ENCODE measurements around the gene BTNL3. TPM values are rescaled to one million over a fixed set of nuclear protein-coding genes. Genes with fewer than 3 reads are reported as not detected.
"Not testable (repeated sequence)": the region's sequence is repeated elsewhere in the genome, so short reads cannot be mapped to it uniquely, and the experiment has no call there.

Gene BTNL3
- total RNA-seq, 2 experiments from 2014 or later, result not detected

- no peak overlapping the region for H3K27ac Mint-ChIP-seq
- DNase-seq, result no peak
- intact Hi-C loops (cut with micrococcal nuclease), result no loop called here
- POLR2A ChIA-PET, result no interaction called here
- H3K4me3 Mint-ChIP-seq, result no peak overlapping the region
- CTCF ChIA-PET, result no interaction called here
- H3K4me1 Mint-ChIP-seq (ENCODE audit: low read depth), result no peaks in the 10 kb centered on the region
- no peaks in the 10 kb centered on the region for H3K9me3 Mint-ChIP-seq
- no peaks in the 10 kb centered on the region for H3K36me3 Mint-ChIP-seq
- H3K27me3 Mint-ChIP-seq, result peaks cover 22% of the 10 kb centered on the region
Observed at GRCh38 chr5:180988016-180988415, 630 bp upstream of the BTNL3 start.

- Mint-ChIP-seq H3K36me3 (peaks cover 3% of the 10 kb centered on the region), H3K27ac (no peak overlapping the region), H3K4me3 (no peak overlapping the region), H3K4me1 (ENCODE audit: low read depth) (no peaks in the 10 kb centered on the region), H3K9me3 (peaks cover 3% of the 10 kb centered on the region), H3K27me3 (peaks cover 23% of the 10 kb centered on the region)
- no peak for DNase-seq
- intact Hi-C loops (cut with micrococcal nuclease), result no loop called here
- ChIA-PET CTCF (no interaction called here), POLR2A (no interaction called here)
Observed at GRCh38 chr5:180990086-180990881, 1.6 kb downstream of the BTNL3 start.

- ChIA-PET CTCF (no interaction called here), POLR2A (no interaction called here)
- H3K4me3 Mint-ChIP-seq, result no peak overlapping the region
- no peaks in the 10 kb centered on the region for H3K4me1 Mint-ChIP-seq (ENCODE audit: low read depth)
- H3K27me3 Mint-ChIP-seq, result peaks cover 28% of the 10 kb centered on the region
- intact Hi-C loops (cut with micrococcal nuclease), result no loop called here
- H3K9me3 Mint-ChIP-seq, result peaks cover 3% of the 10 kb centered on the region
- H3K27ac Mint-ChIP-seq, result no peak overlapping the region
- peaks cover 3% of the 10 kb centered on the region for H3K36me3 Mint-ChIP-seq
- no peak for DNase-seq
Observed at GRCh38 chr5:180990882-180991242, 2.2 kb downstream of the BTNL3 start.

GRCh38 chr5:181001947-181002346 is 13.3 kb downstream of the BTNL3 start:
- Mint-ChIP-seq H3K27me3 (peaks cover 13% of the 10 kb centered on the region), H3K4me1 (ENCODE audit: low read depth) (no peaks in the 10 kb centered on the region), H3K9me3 (no peaks in the 10 kb centered on the region), H3K36me3 (no peaks in the 10 kb centered on the region), H3K27ac (no peak overlapping the region), H3K4me3 (no peak overlapping the region)
- DNase-seq, result no peak
- POLR2A ChIA-PET, result no interaction called here
- intact Hi-C loops (cut with micrococcal nuclease), result no loop called here
- CTCF ChIA-PET, result no interaction called here

GRCh38 chr5:181005791-181006190 is 17.1 kb downstream of the BTNL3 start:
- ChIA-PET POLR2A (no interaction called here), CTCF (no interaction called here)
- peaks cover 10% of the 10 kb centered on the region for H3K27me3 Mint-ChIP-seq
- H3K27ac Mint-ChIP-seq, result no peak overlapping the region
- no peaks in the 10 kb centered on the region for H3K36me3 Mint-ChIP-seq
- intact Hi-C loops (cut with micrococcal nuclease), result no loop called here
- H3K9me3 Mint-ChIP-seq, result no peaks in the 10 kb centered on the region
- DNase-seq, result no peak
- no peak overlapping the region for H3K4me3 Mint-ChIP-seq
- no peaks in the 10 kb centered on the region for H3K4me1 Mint-ChIP-seq (ENCODE audit: low read depth)

GRCh38 chr5:181008136-181008535 is 19.5 kb downstream of the BTNL3 start:
- H3K9me3 Mint-ChIP-seq, result no peaks in the 10 kb centered on the region
- CTCF ChIA-PET, result no interaction called here
- H3K27ac Mint-ChIP-seq, result no peak overlapping the region
- no peak overlapping the region for H3K4me3 Mint-ChIP-seq
- DNase-seq, result no peak
- H3K36me3 Mint-ChIP-seq, result no peaks in the 10 kb centered on the region
- intact Hi-C loops (cut with micrococcal nuclease), result no loop called here
- peaks cover 11% of the 10 kb centered on the region for H3K27me3 Mint-ChIP-seq
- H3K4me1 Mint-ChIP-seq (ENCODE audit: low read depth), result no peaks in the 10 kb centered on the region
- POLR2A ChIA-PET, result no interaction called here

GRCh38 chr5:181010018-181010417 is 21.4 kb downstream of the BTNL3 start:
- CTCF ChIA-PET; H3K36me3 Mint-ChIP-seq; H3K4me3 Mint-ChIP-seq; H3K9me3 Mint-ChIP-seq; H3K4me1 Mint-ChIP-seq (ENCODE audit: low read depth); DNase-seq; POLR2A ChIA-PET; H3K27ac Mint-ChIP-seq; intact Hi-C loops (cut with micrococcal nuclease): not testable (repeated sequence)
- peaks cover 12% of the 10 kb centered on the region for H3K27me3 Mint-ChIP-seq

- intact Hi-C loops (cut with micrococcal nuclease); H3K4me3 Mint-ChIP-seq; H3K36me3 Mint-ChIP-seq: not testable (repeated sequence)
Observed at GRCh38 chr5:181014654-181015053, 26.0 kb downstream of the BTNL3 start.

GRCh38 chr5:181017448-181017847 is 28.8 kb downstream of the BTNL3 start:
- DNase-seq; CTCF ChIA-PET; H3K4me1 Mint-ChIP-seq (ENCODE audit: low read depth); H3K4me3 Mint-ChIP-seq; POLR2A ChIA-PET; intact Hi-C loops (cut with micrococcal nuclease); H3K27ac Mint-ChIP-seq; H3K36me3 Mint-ChIP-seq: not testable (repeated sequence)
- Mint-ChIP-seq H3K9me3 (peaks cover 18% of the 10 kb centered on the region), H3K27me3 (peaks cover 14% of the 10 kb centered on the region)

More at GRCh38 chr5:181014654-181015053, 26.0 kb downstream of the BTNL3 start:
- POLR2A ChIA-PET; H3K9me3 Mint-ChIP-seq; DNase-seq; H3K27ac Mint-ChIP-seq; CTCF ChIA-PET; H3K4me1 Mint-ChIP-seq (ENCODE audit: low read depth): not testable (repeated sequence)
- H3K27me3 Mint-ChIP-seq, result peaks cover 14% of the 10 kb centered on the region

GRCh38 chr5:181020688-181021087 is 32.0 kb downstream of the BTNL3 start:
- H3K27ac Mint-ChIP-seq, result no peak overlapping the region
- H3K27me3 Mint-ChIP-seq, result peaks cover 22% of the 10 kb centered on the region
- CTCF ChIA-PET, result no interaction called here
- peaks cover 23% of the 10 kb centered on the region for H3K9me3 Mint-ChIP-seq
- no peak for DNase-seq
- H3K36me3 Mint-ChIP-seq, result peaks cover 2% of the 10 kb centered on the region
- no peaks in the 10 kb centered on the region for H3K4me1 Mint-ChIP-seq (ENCODE audit: low read depth)
- POLR2A ChIA-PET, result no interaction called here
- no peak overlapping the region for H3K4me3 Mint-ChIP-seq
- intact Hi-C loops (cut with micrococcal nuclease), result no loop called here

- intact Hi-C loops (cut with micrococcal nuclease), result no loop called here
- H3K9me3 Mint-ChIP-seq, result peaks cover 23% of the 10 kb centered on the region
- ChIA-PET CTCF (interaction anchor here (0.7 kb wide), 1 partner anchor 238 kb away, joined by 3 read pairs; no protein-coding TSS in a partner anchor), POLR2A (no interaction called here)
- no peak overlapping the region for H3K4me3 Mint-ChIP-seq
- H3K36me3 Mint-ChIP-seq, result peaks cover 2% of the 10 kb centered on the region
- H3K27ac Mint-ChIP-seq, result no peak overlapping the region
- H3K27me3 Mint-ChIP-seq, result peaks cover 24% of the 10 kb centered on the region
- no peak for DNase-seq
- no peaks in the 10 kb centered on the region for H3K4me1 Mint-ChIP-seq (ENCODE audit: low read depth)
Observed at GRCh38 chr5:181024245-181025064, 35.8 kb downstream of the BTNL3 start.

- no peak overlapping the region for H3K4me3 Mint-ChIP-seq
- no peaks in the 10 kb centered on the region for H3K4me1 Mint-ChIP-seq (ENCODE audit: low read depth)
- H3K9me3 Mint-ChIP-seq, result peaks cover 6% of the 10 kb centered on the region
- no peak overlapping the region for H3K27ac Mint-ChIP-seq
- no peak for DNase-seq
- H3K27me3 Mint-ChIP-seq, result peaks cover 29% of the 10 kb centered on the region
- intact Hi-C loops (cut with micrococcal nuclease), result no loop called here
- no peaks in the 10 kb centered on the region for H3K36me3 Mint-ChIP-seq
- ChIA-PET CTCF (no interaction called here), POLR2A (no interaction called here)
Observed at GRCh38 chr5:181027452-181028031, 38.9 kb downstream of the BTNL3 start.

Data from activated CD4-positive, alpha-beta memory T cell treated with anti-CD3 and anti-CD28 coated beads for 36 hours (primary cell).